KBM-7 (cell line): ENCODE data around the gene ZFP69.
"Not testable (repeated sequence)": the region's sequence is repeated elsewhere in the genome, so short reads cannot be mapped to it uniquely, and the experiment has no call there.

Source experiments
- DNase-seq: peaks from one replicate; pipeline ENCODE4 v3.0.0-alpha.2; 2015
- in situ Hi-C: fragments of 300-500 bp; cut with MboI; formaldehyde crosslinking; loops from 2 replicates; pipeline ENCODE4 v1.14.3; 2020; ENCODE audit warnings: low sequenced_read_pairs, low pct_unique_long_range_greater_than_20kb, mixed read lengths

The ZFP69 gene

DNA sequence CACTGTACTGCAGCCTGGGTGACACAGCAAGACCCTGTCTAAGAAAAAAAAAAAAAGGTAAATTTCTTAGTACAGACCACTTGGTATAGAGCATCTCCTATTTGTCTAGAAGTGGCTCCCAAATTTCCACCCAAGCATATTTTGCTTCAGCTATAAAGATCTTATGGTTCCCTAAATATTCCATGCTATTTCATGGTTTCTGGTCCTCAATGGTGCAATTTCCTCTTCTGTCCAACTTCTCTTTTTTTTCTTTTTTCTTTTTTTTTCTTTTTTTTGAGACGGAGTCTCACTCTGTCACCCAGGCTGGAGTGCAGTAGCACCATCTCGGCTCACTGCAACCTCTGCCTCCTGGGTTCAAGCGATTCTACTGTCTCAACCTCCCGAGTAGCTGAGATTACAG lies 25.6 kb downstream of the ZFP69 start:
- peak; percentile 40 for DNase-seq
- in situ Hi-C loops: not testable (repeated sequence)

DNA sequence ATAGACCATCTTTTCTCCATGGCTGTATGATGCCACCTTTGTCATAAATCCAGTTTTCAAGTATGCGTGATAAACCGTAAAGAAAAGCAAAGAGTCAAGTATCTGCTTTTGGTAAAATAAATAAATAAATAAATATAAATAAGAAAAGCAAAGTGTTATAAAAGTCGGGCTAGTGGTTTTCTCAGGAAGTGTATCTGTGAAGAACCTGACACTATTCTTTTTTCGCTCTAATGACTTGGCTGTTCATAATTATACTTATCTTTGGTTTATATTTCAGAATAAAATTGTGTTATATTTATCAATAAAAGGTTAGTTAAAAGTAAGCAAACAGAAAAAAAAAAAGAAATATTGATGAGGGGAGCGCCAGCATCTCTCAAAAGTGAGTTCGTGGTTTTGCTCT lies 30.9 kb downstream of the ZFP69 start:
- in situ Hi-C loops: no loop called here
- no peak for DNase-seq

DNA sequence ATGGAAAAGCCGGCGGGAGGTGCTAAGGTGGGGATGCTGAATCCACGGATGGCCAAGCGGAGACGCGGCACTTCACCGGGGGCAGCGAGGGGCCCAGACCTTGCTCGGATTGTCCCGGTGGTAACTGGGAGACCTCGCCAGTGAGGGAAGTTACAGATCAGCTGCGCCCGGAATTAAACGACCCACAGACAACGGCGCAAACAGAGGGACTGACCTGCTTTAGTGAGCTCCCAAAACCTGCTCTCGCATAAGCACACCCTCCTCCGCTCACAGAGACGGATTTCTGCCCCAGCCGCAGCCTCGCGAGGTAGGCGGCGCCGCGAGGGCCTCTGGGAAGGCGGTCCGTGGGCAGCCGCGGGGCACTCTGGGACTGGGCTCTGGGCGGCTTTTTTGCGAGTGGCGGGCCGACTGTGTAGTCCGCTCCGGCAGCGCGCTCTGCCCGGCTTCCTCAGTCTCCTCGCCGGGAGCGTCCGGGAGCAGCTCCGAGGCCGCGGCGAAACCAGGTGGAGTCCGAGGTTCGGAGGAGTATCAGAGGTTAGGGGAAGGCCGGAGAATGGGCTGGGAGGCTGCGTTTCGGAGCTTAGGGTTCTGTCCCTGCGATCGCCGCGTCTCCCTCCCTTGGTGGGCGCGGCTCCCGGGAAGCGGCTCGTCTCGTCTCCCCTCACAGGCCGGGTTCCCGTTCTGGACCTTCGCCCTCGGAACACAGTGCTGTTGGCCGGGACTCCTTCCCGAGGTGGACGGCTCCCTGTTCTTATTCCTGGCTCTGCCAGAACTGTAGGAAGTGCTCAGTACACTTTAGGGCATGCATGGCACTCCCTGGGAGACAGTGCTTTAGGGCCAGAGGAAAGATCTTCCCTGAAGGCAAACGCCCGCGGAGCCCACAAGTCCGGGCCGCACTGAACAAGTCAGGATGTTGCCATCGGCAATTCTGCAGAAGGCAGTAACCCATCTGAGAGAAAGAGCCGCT lies 31.6 kb downstream of the ZFP69 start, which contains the start of gene EXO5:
TSS of gene EXO5 (plus strand) at position 393 of the 967 bp plus-strand sequence. CDS start 5,778 bp downstream, outside the sequence.
- peak; percentile 87 for DNase-seq
- in situ Hi-C loops: no loop called here

DNA sequence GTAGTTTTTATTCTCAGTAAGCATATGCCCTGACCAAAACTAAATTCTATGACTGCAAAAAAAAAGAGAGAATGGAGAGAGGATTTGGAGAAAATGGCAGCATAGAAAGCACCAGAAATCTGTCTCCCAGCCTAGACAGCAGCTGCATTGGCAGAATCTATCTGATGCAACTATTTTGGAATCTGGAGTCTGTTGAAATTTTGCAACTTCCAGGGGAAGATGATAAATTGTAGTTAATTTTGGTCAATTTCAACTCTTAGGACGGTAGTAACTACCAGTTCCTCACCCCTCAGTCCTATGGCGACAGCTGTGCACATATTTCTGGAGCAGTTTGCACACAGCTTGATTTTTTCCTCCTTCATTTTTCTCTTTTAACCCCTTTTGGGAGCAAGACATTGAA lies 42.4 kb downstream of the ZFP69 start:
- no peak for DNase-seq
- in situ Hi-C loops: no loop called here

DNA sequence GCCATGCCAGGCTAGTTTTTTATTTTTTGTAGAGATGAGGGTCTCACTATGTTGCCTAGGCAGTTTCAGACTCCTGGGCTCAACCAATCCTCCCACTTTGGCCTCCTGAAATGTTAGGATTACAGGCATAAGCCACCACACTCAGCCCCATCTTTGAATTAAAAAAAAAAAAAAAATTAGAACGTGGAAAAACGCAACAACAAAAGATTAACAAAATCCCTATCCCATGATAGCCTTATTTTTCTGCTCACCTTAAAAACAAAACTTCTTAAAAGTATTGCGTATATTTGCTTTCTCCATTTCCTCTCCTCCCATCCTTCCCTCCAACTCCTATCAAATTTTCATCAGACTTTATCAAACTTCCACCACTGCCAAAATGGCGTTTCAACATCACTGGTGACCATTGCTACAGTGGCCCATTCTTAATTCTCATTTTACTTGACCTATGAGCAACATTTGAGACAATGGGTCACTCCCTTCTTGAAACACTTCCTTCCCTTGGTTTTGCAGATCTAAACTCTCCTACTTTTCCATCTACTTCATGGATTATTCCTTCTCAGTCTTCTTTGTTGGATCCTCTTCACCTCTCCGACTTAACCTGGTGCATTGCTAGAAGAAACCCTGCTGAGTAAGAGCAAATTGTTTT lies 53.8 kb downstream of the ZFP69 start:
- no peak for DNase-seq
- in situ Hi-C loops: no loop called here

DNA sequence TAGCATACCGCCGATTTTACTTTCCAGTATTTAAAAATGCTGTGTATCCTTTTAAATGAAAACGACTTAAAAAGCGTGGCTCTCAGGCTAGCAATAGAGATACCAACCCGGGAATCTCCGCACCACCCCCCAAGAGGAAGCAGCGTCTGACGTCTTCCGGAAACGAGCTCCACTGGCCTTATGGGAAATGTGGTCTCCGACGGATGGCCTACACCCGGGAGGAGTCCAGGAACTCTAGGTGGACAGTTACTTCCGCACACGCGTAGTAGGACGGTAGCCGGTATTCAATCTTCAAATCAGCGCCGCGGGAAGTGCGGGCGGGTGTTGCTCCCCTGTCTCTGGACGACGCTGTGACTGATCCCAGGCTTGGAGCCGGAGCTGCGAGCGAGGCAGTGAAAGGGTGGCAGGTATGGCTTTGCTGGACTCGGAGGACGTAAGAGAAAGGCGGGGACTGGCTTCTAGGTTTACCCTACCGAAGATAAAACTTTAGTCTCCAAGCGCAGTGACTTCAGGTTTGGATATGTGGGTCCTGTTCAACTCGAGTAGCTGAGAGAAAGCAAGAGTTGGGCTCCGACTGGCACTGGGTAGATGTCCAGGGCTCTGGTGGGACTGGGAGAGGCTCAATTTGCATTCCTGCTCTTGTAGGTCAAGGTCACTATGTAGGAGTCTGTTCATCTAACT lies 54.4 kb downstream of the ZFP69 start, which contains the start of gene ZNF684:
TSS of gene ZNF684 (plus strand) at position 257 of the 681 bp plus-strand sequence. CDS start 1,530 bp downstream, outside the sequence.
- DNase-seq: peak; percentile 94
- in situ Hi-C loops: no loop called here

DNA sequence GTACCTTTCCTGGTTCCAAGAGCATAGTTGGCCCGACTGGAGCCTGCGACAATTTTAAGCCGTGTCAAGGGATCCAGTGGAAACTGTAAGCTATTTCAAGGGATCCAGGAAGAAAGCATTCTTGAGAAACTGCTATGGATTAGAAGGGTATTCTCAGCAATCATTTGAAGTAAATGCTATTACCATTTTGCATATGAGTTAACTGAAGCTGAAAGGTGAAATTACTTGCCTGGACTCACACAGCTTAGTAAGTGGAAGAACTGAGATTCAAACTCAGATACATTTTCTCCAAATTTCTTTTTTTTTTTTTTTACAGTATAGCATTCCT lies 54.9 kb downstream of the ZFP69 start:
- in situ Hi-C loops: no loop called here
- DNase-seq: no peak

DNA sequence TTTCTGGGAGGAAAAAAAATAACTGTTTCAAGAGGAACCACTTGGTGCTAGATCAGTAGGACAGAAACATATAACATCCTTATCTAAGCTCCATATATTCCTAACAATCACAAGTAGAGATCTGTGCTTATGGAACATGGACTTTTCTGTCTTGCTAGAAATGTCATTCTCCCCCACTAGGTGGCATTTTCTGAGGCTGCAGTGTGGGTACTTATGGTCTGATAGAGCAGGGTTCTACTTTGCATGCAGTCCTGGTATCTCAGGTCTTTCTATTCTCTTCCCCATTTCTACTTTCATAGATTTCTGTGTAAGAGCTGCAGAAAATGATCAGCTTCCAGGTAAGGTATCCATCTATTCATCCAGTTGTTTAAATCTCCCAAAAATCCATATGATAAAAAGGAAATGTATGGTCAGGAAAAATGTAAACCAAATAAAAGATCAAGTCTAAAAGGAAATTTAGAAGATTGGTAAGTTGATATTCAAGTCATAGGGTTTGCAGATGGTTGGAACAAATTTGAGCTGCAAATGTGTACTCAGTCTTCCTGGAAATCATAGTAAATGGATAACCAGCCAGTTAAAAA lies 55.8 kb downstream of the ZFP69 start:
- DNase-seq: peak; percentile 75
- in situ Hi-C loops: no loop called here

DNA sequence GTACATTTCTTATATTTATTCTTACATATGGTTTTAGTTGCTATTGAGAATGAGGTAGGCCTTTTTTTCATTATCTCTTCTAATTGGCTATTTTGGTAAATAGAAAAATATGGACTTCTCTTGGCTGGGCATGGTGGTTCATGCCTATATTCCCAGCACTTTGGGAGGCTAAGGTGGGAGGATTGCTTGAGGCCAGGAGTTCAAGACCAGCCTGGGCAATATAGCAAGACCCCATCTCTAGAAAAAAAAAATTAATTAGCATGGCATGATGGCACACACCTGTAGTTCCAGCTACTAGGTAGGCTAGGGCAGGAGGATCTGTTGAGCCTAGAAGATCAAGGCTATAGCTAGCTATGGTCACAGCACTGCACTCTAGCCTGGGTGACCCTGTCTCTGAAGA lies 57.5 kb downstream of the ZFP69 start:
- DNase-seq: no peak
- in situ Hi-C loops: no loop called here

DNA sequence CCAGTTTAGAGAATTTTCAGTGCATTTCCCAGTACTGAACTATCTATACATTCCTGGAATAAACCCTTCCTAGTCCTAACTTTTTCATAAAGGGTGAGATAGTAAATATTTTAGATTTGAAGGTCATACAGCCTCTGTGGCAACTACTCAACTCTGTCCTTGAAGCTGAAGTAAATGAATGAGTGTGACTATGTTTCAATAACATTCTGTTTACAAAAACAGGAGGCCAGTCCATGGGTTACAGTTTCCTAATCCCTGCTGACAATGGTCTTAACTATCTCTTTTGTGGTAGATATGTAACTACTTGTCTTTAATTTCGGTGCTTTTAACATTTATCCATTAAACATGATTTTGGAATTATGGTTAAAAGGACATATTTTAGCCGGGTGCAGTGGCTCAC lies 58.6 kb downstream of the ZFP69 start:
- DNase-seq: no peak
- in situ Hi-C loops: no loop called here

DNA sequence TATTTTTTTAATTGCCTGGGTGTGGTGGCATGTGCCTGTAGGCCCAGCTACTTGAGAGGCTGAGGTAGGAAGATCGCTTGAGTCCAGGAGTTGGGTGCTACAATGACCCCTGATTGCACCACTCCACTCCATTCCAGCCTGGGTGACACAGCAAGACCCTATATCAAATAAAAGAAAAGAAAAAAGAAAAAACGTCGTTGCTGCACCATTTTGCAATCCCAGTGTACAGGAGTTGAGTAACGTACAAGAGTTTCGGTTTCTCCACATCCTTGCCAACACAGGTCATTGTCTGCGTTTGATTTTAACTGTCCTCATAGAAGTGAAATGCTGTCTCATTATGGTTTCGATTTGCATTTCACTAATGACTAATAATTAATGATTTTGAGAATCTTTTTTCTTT lies 62.2 kb downstream of the ZFP69 start:
- DNase-seq: no peak
- in situ Hi-C loops: no loop called here
